GM21576 (cell line): ENCODE measurements around the gene LENG8.

Source experiments
- ATAC-seq: cut with Tn5 transposase; IDR thresholded peaks from one replicate; pipeline ENCODE4 v1.9.1; 2021; ENCODE audit warnings: mild to moderate bottlenecking, moderate library complexity; ENCODE audit not compliant: unreplicated experiment

The LENG8 gene

DNA sequence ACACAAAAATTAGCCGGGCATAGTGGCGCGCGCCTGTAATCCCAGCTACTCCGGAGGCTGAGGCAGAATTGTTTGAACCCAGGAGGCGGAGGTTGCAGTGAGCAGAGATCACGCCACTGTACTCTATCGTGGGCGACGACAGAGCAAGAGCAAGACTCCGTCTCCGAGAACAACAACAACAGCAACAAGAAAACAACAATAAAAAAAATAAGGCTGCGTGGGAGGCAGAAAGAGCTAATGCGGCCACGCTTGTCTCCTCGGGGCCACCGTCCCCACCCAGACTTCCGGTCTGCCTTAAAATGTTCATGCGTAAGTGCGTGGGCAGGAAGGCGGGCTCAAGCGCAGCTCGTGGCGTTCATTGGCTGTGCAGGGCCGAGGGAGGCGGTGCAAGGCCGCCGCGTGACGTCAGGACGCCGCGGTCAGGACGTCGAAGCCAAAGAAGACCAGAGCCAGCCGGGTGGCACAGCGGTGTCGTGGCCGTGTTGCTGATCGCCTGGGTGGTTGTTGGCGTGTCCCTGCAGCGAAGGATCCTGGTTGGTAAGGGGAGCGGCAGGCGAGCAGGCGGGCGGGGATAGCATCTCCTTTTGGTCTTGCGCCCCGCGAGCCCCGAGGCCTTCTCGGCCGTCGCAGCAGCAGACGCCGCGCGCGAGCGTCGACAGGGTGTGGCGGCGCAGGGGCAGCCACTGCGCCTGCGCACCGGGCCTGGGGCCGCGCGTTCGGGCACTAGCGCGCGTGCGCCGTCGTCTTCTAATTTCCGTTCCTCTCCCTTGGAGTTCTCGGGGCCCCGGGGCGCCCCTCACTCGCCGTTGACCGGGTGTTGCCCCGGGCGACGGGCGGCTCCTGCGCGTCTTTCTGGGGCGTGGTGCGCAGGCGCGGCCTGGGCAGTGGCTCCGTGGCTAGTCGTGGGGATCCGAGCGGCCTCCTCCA is at the start of gene LENG8:
Gene LENG8, plus strand, starts transcription at position 426 of the 927 bp plus-strand sequence. CDS start 2,146 bp downstream, outside the sequence.
- peak; percentile 81 for ATAC-seq

DNA sequence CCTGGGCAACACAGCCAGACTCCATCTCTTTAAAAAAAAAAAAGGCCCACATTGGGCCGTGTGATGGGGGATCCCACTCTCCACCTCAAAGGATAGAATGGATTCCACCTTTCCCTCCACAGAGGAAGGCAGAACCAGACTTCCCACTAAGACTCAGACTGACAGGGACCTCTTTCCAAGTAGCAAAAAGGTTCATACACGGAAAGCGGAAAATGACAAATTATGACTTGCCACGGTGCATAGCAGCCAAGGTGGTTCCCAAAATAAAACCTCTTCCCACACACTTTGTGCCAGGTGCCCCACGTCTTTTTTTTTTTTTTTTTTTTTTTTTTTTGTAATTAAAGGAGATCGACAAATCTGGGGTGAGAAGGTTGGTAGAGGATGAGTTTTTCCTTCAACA is 48.1 kb upstream of the LENG8 start:
- ATAC-seq = no peak

DNA sequence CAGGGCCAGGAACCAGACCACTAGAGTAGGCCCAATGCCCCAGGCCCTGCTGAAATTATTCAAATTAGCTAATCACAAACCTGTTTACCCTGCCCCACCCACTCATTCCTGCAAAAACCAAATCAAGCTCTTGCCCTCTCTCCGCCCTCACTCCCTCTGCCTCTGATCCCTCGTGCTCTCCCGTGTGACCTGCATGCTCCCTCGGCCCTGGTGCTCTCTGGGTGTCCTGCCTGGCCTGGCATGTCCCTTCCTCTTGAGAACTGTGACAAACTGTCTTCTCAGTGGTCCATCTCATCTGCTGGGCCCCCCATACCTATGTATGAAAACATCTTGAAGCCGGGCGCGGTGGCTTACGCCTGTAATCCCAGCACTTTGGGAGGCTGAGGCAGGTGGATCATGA is 45.9 kb upstream of the LENG8 start:
- ATAC-seq = no peak

DNA sequence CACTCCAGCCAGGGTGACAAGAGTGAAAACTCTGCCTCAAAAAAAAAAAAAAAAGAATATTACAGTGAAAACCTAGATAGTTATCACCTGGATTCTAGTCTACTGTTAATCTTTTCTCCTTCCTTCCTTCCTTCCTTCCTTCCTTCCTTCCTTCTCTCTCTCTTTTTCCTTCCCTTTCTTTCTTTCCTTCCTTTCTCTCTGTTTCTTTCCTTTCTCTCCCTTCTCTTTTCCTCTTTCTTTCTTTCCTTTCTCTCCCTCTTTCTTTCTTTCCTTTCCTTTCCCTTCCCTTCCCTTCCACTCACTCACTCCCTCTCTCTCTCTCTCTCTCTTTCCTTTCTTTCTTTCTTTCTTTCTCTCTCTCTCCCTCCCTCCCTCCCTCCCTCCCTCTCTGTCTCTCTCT is 43.4 kb upstream of the LENG8 start:
- no peak for ATAC-seq

DNA sequence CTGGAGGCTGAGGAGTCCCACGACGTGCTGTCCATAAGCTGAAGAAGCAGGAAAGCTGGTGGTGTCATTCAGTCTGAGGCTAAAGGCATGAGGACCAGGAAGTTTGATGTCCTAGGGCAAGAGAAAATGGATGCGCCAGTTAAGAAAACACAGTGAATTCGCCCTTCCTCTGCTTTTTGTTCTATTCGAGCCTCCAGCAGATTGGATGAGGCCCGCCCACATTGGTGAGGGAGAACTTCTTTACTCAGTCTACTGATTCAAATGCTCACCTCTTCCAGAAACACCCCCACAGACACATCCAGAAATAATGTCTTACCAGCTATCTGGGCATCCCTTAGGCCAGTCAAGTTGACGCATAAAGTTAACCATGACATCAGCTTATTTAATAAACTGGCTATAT is 41.2 kb upstream of the LENG8 start:
- no peak for ATAC-seq

DNA sequence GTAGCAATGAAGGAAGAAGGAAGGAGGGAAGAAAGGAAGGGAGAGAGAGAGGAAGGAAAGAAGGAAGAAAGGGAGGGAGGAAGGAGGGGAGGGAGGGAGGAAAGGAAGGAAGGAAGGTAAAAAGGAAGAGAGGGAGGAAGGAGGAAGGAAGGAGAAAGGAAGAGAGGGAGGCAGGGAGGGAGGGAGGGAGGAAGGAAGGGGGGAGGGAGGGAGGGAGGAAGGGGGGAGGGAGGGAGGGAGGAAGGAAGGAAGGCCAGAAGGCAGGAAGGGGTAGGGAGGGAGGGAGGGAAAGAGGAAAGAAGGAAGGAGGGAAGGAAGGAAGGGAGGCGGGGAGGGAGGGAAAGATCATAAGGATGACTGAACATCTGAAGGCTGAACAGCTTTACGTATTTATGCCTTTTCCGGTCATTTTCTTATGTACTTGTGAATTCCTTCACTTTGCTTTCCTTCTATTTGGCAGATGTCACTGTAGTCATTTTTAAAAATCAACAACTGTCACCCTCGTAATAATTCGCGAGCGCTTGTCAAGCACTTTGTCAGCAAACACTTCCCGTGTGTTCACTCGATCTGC is 40.5 kb upstream of the LENG8 start:
- ATAC-seq = no peak

DNA sequence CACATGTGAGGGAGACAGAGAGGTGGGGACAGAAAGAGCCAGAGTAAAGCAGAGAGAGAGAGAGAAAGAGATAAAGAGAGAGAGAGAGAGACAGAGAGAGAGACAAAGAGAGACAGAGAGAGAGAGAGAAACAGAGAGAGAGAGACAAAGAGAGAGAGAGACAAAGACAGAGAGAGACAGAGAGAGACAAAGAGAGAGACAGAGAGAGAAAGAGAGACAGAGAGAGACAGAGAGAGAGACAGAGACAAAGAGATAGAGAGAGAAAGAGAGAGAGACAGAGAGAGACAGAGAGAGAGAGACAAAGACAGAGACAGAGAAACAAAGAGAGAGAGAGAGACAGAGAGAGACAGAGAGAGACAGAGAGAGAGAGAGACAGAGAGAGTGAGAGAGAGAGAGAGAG is 38.0 kb upstream of the LENG8 start:
- no peak for ATAC-seq

DNA sequence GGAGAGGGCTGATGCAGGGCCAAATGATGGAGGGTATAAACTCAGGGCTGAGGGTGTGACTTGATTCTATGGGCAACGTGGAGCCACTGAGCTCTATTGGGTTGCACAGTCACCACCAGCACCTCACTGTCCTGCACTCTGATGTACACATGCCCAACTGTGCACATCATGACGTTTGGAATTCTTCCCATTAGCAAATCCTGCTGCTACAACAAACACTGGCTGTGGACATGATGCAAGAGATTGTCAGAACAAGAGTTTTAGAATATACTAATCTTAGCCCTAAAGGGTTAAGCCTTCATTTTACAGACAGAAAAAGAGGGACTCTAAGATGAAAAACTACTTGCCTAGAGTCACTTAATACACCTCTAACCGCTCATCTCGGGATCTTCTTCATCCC is 36.1 kb upstream of the LENG8 start:
- no peak for ATAC-seq

DNA sequence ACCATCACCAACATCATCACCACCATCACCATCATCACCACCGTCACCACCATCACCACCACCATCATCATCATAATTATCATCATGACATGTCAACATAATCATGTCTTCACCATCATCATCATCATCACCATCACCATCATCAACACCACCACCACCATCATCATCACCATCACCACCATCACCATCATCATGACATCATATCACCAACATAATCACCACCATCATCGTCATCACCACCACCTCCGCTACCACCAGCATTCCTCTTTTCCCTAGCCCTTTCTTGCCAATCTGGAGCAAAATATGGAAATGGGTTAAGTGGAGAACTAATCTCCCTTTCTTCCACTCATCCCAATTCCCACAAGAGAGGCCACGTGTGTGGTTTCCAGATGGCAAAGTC is 34.8 kb upstream of the LENG8 start:
- ATAC-seq = no peak

DNA sequence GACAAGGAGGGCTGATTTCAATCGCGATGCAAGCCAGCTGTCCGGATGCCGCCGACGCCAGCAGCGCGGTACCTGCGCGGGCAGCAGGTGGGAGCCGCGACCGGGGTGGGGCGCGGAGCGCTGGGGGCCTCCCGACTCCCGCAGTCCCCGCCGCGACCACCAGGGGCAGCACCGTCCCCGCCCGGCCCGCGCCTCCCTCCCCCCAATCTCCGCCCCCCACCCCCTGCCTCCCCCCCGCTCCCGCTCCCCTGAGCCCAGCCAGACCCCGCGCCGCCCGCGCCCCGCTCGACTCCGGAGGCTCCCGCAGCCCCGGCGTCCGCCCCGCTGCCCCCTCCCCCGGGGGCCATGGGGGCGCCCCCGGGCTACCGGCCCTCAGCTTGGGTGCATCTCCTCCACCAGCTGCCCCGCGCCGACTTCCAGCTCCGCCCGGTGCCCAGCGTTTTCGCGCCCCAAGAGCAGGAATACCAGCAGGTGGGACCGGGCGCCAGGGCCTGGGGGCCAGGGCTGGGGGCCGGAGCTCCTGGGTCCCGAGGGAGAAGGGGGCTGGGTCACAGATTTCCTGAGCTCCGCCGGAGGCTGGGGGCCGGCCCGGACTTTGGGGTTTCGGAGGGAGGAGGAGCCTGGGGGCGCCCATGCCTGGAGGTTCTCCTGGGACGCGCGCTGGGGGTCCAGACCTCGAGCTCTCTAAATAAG is 33.6 kb upstream of the LENG8 start, which contains the start of gene TTYH1:
Gene TTYH1, plus strand, starts transcription at position 257 of the 693 bp plus-strand sequence. Its CDS starts 89 bp downstream, at position 346.
- ATAC-seq = no peak

DNA sequence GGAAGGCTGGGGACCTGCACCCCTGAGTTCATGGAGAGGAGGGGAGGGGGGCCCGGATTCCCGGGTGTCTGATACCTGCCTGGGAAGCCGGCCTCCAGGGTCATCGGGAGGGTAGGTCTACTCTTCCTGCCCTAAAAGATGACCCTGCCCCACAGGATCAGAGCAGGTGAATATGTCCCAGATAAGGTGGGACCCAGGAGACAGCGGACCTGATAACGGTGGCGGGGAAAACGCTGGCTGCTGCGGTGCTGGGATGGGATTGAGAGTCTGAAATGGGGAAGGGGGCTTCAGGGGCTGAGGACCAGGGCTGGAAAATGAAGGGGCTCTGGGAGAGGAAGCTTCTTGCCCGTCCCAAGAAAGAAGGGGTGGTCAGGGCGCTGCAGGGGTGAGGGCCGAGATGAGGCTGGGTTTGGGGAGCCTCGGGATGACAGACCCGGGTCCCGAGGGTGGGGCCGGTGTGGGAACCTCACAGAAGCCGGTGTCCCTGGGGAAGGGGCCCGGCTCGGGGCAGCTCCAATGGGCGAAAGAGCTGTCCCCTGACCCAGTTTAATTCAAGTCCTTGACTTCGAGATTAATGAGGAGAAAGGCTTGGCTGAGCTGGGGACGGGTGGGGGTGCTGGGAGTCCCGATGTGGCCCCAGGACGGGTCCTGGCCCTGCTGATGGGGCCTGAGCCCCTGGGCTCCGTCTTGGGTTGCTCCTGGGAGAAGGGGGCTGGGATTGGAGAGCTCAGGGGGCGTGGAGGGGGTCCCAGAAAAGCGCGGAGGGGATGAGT is 32.9 kb upstream of the LENG8 start:
- no peak for ATAC-seq

DNA sequence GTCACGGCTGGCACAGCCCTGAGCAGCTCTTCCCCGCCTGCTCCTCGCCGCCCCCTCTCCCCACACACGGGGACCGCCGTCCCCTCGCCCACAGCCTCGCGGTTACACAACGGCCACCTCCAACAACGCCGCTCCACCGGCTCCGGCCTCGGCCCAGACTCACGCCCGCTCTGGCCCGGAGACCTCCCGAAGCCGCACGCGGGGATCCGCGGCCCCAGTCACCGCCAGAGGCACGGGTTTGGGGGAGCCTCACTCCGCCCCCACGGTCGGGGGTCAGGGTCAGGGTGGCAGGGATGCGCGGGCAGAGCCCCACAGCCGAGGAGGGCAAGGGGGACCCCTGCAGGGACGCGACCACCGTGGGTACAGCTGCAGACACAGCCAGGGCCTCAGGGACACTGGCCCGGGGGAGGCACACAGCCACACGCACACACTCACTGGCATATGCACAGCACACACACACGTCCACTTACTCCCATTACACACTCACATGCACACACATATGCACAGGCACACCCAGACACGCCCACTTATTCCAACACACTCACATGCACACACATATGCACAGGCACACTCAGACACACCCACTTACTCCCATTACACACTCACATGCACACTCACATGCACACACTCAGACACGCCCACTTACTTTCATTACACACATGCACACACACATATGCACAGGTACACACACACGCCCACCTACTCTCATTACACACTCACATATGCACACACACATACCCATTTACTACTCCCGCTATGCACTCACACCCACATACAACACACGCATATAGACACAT is 32.1 kb upstream of the LENG8 start:
- ATAC-seq = no peak

DNA sequence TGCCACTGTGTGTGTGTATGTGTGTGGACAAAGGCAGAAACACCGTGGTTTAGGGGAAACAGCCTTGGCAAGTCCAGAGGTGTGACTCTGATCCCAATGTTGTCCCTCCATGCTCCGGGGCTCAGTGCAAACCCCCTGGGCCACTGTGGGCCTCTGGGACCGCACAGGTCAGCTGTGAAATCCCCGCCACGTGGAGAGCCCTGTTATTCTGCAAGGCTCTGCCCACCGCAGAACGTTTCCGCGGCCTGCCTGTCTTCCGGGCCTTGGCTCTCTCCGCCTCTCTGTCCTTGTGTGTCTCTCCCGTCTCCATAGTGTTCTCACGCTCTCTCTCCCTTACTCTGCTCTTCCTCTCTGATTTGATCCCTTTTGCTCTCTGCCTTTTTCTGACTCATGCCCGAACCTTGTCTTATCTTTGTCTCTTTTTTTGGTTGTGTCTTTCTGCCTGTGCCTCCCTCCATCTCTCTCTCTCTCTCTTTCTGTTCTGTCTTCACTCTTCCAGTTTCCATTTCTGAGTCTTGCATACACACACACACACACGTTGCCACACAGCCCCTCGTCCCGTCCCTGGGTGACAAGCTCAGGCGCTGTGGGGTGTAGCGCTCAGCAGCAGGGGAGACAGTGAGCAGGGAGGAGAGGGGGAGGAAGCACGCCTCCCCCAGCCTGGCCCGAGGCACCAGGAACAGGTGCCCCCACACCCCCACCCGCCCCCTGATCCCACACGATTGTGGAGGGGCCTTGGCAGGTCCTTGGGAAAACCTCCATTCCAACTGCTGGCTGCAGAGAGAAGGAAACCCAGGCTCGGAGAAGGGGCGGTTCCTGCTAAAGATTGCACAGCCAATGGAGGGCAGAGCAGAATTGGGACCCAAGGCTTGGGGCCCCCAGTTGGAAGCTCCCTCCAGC is 30.7 kb upstream of the LENG8 start:
- no peak for ATAC-seq

DNA sequence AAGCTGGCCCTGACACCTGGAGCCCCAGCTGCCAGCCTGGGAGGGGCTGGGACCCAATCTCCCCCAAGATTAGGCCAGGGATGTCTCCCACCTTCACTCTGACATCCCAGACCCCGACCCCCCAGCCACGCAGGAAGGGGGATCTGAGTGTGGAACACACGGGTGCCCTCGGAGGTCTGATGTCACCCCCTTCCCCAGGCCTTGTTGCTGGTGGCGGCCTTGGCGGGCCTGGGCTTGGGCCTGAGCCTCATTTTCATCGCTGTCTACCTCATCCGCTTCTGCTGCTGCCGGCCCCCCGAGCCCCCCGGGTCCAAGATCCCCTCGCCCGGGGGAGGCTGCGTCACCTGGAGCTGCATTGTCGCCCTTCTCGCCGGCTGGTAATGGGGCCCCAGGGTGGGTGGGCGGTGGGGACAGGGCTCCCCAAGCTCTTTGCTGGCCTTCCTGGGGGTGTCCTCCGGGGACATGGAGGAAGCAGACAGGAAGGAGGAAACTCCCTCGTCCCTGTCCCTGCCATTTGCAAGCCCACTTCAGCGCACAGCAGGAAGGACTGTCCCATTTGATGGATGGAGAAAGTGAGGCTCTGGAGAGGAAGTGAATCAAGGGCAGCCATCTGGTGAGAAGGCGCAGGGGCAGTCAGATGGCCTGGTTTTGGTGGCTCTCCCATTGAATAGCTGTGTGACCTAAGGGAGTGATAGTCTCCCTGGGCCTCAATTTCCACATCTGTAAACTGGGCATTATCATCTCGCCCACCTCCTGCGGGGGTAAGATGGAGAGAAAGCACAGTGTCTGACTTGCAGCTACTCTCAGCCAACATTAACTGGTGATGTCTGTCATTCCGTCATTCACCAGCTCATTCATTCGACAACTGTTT is 29.8 kb upstream of the LENG8 start:
- ATAC-seq = no peak

DNA sequence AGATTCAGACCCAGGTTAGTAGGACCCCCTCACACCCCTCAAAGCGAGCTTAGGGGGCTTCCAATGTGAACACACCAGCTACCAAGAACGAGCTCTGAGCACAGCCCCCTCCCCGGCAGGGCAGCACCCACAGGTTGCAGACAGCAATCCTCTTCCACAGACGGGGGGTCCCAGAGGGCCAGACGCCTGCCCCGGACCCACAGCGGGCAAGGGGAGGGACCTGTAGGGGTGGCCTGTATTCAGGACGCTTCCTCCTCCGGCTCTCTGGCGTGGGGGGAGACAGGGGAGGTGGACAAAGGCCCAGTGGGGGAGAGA is 29.0 kb upstream of the LENG8 start:
- no peak for ATAC-seq

DNA sequence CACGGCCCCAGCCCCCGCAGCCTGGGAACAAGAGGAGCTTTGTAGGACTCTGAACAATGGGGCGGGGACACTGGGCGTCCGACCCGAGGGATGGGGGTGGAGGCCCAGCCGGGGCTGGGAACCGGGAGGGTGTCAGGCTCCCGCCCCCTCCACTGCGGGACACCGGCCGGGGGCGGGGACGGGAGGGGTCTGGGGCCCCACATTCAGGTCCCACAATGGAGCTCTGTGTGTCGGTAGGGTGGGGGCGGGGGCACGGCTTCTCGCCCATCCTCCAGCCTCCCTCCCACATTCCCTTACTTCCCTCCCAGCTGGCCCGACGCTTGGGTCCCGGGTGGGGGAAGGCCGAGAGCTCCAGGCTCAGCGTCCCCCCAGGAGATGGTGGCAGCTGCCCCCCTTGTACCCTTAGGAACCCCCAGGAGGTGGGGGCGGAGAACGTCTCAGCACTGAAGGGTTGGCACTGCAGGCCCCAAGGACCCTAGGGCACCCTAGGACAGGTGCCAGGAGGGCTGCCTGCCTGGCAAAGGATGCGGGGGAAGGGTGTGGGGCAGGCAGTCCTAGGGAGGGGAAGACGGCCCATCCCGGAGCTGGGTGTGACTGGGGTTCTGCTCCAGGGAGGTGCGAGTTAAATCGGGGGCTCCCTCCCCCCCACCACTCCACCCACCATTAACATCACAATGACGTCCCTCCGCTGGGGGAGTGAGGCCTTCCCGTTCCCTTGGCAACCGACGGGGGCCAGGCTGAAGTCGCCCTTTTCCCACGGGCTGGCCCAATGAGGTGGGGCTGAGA is 28.4 kb upstream of the LENG8 start:
- ATAC-seq = no peak

DNA sequence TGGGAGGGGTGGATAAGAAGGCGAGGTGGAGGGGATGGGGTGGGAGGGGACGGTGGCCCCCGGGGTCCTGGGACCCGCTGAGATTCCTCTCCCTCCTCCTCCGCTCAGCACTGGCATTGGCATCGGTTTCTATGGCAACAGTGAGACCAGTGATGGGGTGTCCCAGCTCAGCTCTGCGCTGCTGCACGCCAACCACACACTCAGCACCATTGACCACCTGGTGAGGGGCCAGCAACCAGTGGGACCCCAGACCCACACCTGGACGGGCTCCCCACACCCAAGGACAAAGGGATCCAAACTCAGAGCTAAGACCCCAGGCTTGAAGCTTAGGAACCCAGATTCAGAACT is 27.9 kb upstream of the LENG8 start:
- ATAC-seq = no peak

DNA sequence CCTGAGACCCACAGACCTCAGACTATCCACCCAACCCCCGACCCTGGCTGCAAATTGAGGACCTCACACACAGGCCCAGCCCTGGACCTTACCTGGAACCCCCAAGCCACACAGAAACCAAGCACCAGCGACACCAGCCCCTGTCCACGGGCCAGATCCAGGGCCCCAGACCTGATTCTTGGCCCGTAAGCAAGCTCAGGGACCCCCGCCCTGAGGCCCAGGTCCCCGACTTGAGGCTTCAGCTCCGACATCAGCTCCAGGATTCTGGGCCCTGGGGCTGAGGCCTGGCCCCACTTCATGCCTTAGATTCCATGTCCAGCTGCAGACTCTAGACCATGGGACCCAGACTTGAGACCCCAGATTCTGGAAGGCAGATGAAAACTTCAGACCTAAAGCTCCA is 27.5 kb upstream of the LENG8 start:
- ATAC-seq = no peak
